ENCODE measurements around the gene PPIG. TPM values are rescaled to one million over a fixed set of nuclear protein-coding genes. Genes with fewer than 3 reads are reported as not detected.

Gene PPIG
- total and polyA plus RNA-seq, 9 of the 15 experiments (the other 6 are each of a cell fraction or from before 2014, with no cell fraction given), result 52.5 to 166 (median 124) TPM

DNA sequence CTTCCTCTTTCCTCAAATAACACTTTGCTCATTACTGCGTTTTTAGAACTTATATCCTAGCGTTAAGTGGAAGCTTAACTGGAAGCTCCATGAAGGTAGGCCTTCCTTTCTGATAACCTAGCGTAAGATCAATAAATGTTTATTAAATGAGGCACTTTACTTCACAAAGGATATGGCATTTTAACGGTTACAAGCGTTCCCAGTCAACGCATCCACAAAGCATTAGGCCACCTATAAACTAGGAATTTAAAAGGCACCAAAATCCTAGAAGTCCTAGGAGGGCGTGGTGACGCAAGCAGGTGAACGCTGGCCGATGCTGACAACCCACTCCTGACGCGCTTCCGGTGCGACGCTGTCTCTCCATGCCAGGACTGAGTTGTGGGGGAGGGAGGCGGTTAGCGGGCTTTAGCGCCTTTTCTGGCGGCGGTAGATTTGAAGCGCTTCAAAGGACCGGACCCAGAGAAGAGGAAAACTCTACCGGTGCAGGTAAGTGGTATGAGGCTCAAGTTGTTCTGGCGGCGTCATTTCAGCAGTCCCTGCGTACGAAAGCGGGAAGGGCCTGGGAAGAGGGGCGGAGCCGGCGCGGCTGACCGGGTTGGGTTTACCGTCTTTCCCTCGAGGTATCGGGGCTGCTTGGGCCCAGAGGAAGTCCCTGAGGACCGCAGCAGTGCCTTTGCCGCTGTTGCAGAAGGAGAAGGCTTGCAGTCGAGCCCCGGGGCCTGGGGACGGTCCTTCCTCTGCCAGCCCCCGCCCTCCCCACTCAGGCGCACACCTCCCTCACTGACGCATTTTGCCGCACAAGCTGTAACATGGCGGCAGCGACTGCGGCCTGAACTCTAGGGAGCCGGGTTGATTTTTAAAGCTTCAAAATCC is at the start of gene PPIG (continued):
- no peak for TF ChIP-seq ASH1L (IDR thresholded peaks at IDR 0.05; ENCODE audit: borderline replicate concordance, low read depth, partially characterized antibody)
- TF ChIP-seq JUND (IDR thresholded peaks at IDR 0.05; ENCODE audit: borderline replicate concordance, low read depth, low read length), result peak; percentile 87
- TF ChIP-seq JUND (tag; IDR thresholded peaks at IDR 0.05; ENCODE audit: borderline replicate concordance, low read depth, low read length), result peak; percentile 77; the same call in 2 of the 3 replicates
- peak; percentile 99 for TF ChIP-seq E2F3 (CRISPR knock-in tag; IDR thresholded peaks at IDR 0.05)
- TF ChIP-seq MYBL2 (IDR thresholded peaks at IDR 0.05; ENCODE audit: low read depth), result peak; percentile 93
- no peak for TF ChIP-seq MYBL2 (CRISPR knock-in tag; IDR thresholded peaks at IDR 0.05; ENCODE audit: borderline replicate concordance)
- TF ChIP-seq ZBED1 (IDR thresholded peaks at IDR 0.05), result no peak
- TF ChIP-seq, protein P1, sequence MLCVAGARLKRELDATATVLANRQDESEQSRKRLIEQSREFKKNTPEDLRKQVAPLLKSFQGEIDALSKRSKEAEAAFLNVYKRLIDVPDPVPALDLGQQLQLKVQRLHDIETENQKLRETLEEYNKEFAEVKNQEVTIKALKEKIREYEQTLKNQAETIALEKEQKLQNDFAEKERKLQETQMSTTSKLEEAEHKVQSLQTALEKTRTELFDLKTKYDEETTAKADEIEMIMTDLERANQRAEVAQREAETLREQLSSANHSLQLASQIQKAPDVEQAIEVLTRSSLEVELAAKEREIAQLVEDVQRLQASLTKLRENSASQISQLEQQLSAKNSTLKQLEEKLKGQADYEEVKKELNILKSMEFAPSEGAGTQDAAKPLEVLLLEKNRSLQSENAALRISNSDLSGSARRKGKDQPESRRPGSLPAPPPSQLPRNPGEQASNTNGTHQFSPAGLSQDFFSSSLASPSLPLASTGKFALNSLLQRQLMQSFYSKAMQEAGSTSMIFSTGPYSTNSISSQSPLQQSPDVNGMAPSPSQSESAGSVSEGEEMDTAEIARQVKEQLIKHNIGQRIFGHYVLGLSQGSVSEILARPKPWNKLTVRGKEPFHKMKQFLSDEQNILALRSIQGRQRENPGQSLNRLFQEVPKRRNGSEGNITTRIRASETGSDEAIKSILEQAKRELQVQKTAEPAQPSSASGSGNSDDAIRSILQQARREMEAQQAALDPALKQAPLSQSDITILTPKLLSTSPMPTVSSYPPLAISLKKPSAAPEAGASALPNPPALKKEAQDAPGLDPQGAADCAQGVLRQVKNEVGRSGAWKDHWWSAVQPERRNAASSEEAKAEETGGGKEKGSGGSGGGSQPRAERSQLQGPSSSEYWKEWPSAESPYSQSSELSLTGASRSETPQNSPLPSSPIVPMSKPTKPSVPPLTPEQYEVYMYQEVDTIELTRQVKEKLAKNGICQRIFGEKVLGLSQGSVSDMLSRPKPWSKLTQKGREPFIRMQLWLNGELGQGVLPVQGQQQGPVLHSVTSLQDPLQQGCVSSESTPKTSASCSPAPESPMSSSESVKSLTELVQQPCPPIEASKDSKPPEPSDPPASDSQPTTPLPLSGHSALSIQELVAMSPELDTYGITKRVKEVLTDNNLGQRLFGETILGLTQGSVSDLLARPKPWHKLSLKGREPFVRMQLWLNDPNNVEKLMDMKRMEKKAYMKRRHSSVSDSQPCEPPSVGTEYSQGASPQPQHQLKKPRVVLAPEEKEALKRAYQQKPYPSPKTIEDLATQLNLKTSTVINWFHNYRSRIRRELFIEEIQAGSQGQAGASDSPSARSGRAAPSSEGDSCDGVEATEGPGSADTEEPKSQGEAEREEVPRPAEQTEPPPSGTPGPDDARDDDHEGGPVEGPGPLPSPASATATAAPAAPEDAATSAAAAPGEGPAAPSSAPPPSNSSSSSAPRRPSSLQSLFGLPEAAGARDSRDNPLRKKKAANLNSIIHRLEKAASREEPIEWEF (CRISPR knock-in tag; IDR thresholded peaks at IDR 0.05), result no peak; the same call in 1 of the 2 replicates
- TF ChIP-seq, protein P2, sequence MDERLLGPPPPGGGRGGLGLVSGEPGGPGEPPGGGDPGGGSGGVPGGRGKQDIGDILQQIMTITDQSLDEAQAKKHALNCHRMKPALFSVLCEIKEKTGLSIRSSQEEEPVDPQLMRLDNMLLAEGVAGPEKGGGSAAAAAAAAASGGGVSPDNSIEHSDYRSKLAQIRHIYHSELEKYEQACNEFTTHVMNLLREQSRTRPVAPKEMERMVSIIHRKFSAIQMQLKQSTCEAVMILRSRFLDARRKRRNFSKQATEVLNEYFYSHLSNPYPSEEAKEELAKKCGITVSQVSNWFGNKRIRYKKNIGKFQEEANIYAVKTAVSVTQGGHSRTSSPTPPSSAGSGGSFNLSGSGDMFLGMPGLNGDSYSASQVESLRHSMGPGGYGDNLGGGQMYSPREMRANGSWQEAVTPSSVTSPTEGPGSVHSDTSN (CRISPR knock-in tag; IDR thresholded peaks at IDR 0.05; ENCODE audit: low read depth), result 0 out of 2 replicates have a peak, but pooled peaks have one; percentile 19
- TF ChIP-seq, protein P2 (tag; conservative IDR thresholded peaks at IDR 0.05; ENCODE audit: low read depth), result peak; percentile 41; the same call in 1 of the 2 replicates
- TF ChIP-seq PPARD (CRISPR knock-in tag; IDR thresholded peaks at IDR 0.05), result no peak
- TF ChIP-seq RBM34 (IDR thresholded peaks at IDR 0.05; ENCODE audit: borderline replicate concordance, insufficient read depth, low read length), result no peak
- TF ChIP-seq, protein P3, sequence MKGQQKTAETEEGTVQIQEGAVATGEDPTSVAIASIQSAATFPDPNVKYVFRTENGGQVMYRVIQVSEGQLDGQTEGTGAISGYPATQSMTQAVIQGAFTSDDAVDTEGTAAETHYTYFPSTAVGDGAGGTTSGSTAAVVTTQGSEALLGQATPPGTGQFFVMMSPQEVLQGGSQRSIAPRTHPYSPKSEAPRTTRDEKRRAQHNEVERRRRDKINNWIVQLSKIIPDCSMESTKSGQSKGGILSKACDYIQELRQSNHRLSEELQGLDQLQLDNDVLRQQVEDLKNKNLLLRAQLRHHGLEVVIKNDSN (CRISPR knock-in tag; IDR thresholded peaks at IDR 0.05), result no peak; the same call in 1 of the 2 replicates
- TF ChIP-seq PCBP1 (IDR thresholded peaks at IDR 0.05; ENCODE audit: low read depth, low read length, poor library complexity, severe bottlenecking), result no peak
- TF ChIP-seq, protein P4, sequence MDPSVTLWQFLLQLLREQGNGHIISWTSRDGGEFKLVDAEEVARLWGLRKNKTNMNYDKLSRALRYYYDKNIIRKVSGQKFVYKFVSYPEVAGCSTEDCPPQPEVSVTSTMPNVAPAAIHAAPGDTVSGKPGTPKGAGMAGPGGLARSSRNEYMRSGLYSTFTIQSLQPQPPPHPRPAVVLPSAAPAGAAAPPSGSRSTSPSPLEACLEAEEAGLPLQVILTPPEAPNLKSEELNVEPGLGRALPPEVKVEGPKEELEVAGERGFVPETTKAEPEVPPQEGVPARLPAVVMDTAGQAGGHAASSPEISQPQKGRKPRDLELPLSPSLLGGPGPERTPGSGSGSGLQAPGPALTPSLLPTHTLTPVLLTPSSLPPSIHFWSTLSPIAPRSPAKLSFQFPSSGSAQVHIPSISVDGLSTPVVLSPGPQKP (CRISPR knock-in tag; IDR thresholded peaks at IDR 0.05), result no peak
